K562 (cell line): Measurements from ENCODE around the gene GNG7.

Experiments
- ARHGAP35 ChIP-seq: fragments of 450-650 bp; IDR thresholded peaks from 2 replicates; pipeline ENCODE4 v1.6.1; 2018; ENCODE audit not compliant: partially characterized antibody
- KLF6 ChIP-seq: fragments of 250-450 bp; sonication (Bioruptor Pico); IDR thresholded peaks from 2 replicates; pipeline ENCODE4 v1.4.0; 2020; ENCODE audit warnings: mild to moderate bottlenecking, moderate library complexity, borderline replicate concordance
- MXI1 ChIP-seq: IDR thresholded peaks from 2 replicates; pipeline ENCODE4 v1.6.1; 2011; ENCODE audit warnings: low read depth, mild to moderate bottlenecking, improper control_type of control experiment, low read length
- POLR2AphosphoS5 ChIP-seq: IDR thresholded peaks from 2 replicates; pipeline ENCODE4 v1.6.1; 2011; ENCODE audit warnings: mild to moderate bottlenecking, low read depth, low read length, moderate library complexity; ENCODE audit not compliant: control insufficient read depth, insufficient read depth
- SMARCC2 ChIP-seq: fragments of 450-650 bp; IDR thresholded peaks from 2 replicates; pipeline ENCODE4 v1.6.1; 2017; ENCODE audit warnings: antibody characterized with exemption, moderate library complexity, mild to moderate bottlenecking, low read depth
- TAF1 ChIP-seq: IDR thresholded peaks from 2 replicates; pipeline ENCODE4 v1.6.1; 2011; ENCODE audit warnings: mild to moderate bottlenecking, low read length, moderate library complexity; ENCODE audit not compliant: insufficient read depth, control insufficient read depth, severe bottlenecking; ENCODE audit errors: extremely low read depth
- ZNF263 ChIP-seq: sonication (generic); formaldehyde crosslinking; IDR thresholded peaks from 2 replicates; pipeline ENCODE4 v1.8.0; 2022; ENCODE audit warnings: mild to moderate bottlenecking, missing genetic modification reagents, borderline replicate concordance

- no peak for TF ChIP-seq KLF6 (CRISPR knock-in tag)
- no peak for TF ChIP-seq SMARCC2
- no peak for TF ChIP-seq POLR2AphosphoS5
- no peak for TF ChIP-seq MXI1
- TF ChIP-seq TAF1: no peak
- no peak for TF ChIP-seq ARHGAP35
- no peak for TF ChIP-seq ZNF263 (CRISPR knock-in tag)
Observed at GRCh38 chr19:2507109-2507508, 195.4 kb downstream of the GNG7 start.
